Ovary (tissue), 3 donors: ENCODE results near the gene ST6GALNAC6.

ENCODE experiments used
- EP300 ChIP-seq: sonication (generic); formaldehyde crosslinking; IDR thresholded peaks from one replicate; pipeline ENCODE4 v1.6.1; 2017; ENCODE audit warnings: antibody characterized with exemption
- TF ChIP-seq, protein P1 (sequence below), 3 donors: fragments of 450-650 bp in 2 of 3; fragments of 200-600 bp in 1 of 3; IDR thresholded peaks; one replicate each; pipeline versions ENCODE4 v1.5.1 to v1.8.0; 2016 to 2022; ENCODE audit warnings: antibody characterized with exemption in 3 of 3, mild to moderate bottlenecking in 1 of 3
- donor health status: DM: no; HTN: no; CAD: no.

DNA sequence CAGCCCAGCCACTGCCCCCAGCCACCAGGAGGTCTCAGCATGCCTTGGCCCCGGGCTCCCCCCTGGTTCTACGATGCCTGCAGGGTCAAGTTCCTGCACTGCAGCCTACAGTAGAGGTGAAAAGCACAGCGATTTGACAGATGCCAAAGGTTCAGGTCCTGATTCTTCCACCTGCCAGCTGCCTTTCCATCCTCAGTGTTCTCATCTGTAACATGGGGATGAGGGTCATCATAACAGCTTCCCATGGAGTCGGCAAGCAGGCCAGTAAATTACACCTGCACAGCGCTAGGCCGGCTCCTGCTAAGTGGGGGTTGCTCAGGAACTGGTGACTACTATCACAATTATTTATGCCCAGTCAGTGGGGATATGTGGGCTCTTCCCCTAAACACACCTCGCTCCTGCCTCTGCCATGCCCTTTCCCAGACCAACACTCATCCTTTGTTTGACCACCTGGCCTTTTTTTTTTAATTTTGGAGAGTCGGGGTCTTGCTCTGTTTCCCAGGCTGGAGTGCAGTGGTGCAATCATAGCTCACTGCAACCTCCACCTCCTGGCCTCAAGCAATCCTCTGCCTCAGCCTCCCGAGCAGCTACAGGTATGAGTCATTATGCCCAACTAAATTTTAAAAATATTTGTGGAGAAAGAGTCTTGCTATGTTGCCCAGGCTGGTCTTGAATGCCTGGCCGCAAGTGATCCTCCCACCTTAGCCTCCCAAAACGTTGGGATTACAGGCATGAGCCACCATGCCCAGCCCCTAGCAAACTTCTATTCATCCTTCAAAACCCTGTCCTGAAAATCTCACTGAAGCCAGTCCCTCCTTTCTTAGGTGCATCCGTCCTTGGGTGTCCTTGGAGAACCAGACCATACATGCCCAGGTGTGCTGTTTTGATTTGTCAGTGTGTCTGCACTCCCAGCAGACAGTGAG is 51.3 kb downstream of the ST6GALNAC6 start:
- TF ChIP-seq, protein P1, sequence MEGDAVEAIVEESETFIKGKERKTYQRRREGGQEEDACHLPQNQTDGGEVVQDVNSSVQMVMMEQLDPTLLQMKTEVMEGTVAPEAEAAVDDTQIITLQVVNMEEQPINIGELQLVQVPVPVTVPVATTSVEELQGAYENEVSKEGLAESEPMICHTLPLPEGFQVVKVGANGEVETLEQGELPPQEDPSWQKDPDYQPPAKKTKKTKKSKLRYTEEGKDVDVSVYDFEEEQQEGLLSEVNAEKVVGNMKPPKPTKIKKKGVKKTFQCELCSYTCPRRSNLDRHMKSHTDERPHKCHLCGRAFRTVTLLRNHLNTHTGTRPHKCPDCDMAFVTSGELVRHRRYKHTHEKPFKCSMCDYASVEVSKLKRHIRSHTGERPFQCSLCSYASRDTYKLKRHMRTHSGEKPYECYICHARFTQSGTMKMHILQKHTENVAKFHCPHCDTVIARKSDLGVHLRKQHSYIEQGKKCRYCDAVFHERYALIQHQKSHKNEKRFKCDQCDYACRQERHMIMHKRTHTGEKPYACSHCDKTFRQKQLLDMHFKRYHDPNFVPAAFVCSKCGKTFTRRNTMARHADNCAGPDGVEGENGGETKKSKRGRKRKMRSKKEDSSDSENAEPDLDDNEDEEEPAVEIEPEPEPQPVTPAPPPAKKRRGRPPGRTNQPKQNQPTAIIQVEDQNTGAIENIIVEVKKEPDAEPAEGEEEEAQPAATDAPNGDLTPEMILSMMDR (IDR thresholded peaks at IDR 0.05): no peak
- no peak for TF ChIP-seq EP300
